Ascending aorta (tissue), 2 donors: ENCODE measurements around the gene CCAR1. TPM values are rescaled to one million over a fixed set of nuclear protein-coding genes. Genes with fewer than 3 reads are reported as not detected.

Experiments used
- DNase-seq, 2 donors: peaks; one replicate each; pipeline ENCODE4 v3.0.0-alpha.2; 2019; ENCODE audit warnings: low spot score in 2 of 2
- H3K27ac ChIP-seq, 2 donors: fragments of 200-600 bp; sonication (generic); one replicate each; pipeline ENCODE4 v1.5.1; 2016 to 2017; ENCODE audit warnings: mild to moderate bottlenecking in 1 of 2
- H3K27me3 ChIP-seq: fragments of 200-600 bp; sonication (generic); one replicate; pipeline ENCODE4 v1.5.1; 2017
- H3K36me3 ChIP-seq, 2 donors: fragments of 200-600 bp; sonication (generic); one replicate each; pipeline ENCODE4 v1.5.1; 2016
- H3K4me1 ChIP-seq, 2 donors: fragments of 200-600 bp; sonication (generic); one replicate each; pipeline ENCODE4 v1.5.1; 2016 to 2017; ENCODE audit warnings: mild to moderate bottlenecking in 1 of 2
- H3K4me3 ChIP-seq, 2 donors: fragments of 200-600 bp; sonication (generic); one replicate each; pipeline ENCODE4 v1.5.1; 2016 to 2017; ENCODE audit warnings: mild to moderate bottlenecking in 1 of 2
- H3K9me3 ChIP-seq, 2 donors: fragments of 200-600 bp; sonication (generic); one replicate each; pipeline ENCODE4 v1.5.1; 2016
- intact Hi-C: fragments of 100-400 bp; cut with DNase I; formaldehyde crosslinking; loops from one replicate; pipeline ENCODE4 v1.15.1; 2023
- total RNA-seq: library from RNA; depleted of rRNA; stranded (reverse); fragments of >200 nt; gene quantifications from one replicate; pipeline ENCODE4 v1.1.0, GENCODE V29; 2016
- TF ChIP-seq, protein P1 (sequence below), 3 experiments: fragments of 200-600 bp in 2 of 3; fragments of 450-650 bp in 1 of 3; sonication (generic) in 2 of 3; IDR thresholded peaks; one replicate each; pipeline ENCODE4 v1.5.1; 2016 to 2019; ENCODE audit warnings: antibody characterized with exemption in 3 of 3, mild to moderate bottlenecking in 1 of 3, moderate library complexity in 1 of 3

CCAR1 gene
- total RNA-seq, 1 donor from 2014 or later: 9.5 TPM

DNA sequence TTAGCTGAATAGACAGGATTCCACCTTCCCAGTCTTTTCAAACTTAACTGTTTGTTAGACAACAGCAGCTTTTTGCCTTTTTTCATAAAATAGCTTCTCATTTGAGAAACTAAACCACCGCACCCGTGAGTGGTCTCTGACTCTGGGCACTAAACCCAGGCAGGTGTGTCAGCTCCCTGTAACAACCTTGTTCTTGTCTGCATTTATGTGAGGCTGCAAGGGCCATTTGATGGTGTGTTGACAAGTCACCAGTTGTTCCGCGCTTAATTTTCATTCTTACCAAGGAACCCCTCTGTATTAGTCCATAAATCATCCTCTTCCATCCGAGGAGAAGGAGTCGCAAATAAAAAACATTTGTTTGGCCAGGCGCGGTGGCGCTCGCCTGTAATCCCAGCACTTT lies 107.8 kb downstream of the CCAR1 start:
- H3K27ac ChIP-seq: no peak overlapping the region
- no peaks in the 10 kb centered on the region for H3K36me3 ChIP-seq
- TF ChIP-seq, protein P1, sequence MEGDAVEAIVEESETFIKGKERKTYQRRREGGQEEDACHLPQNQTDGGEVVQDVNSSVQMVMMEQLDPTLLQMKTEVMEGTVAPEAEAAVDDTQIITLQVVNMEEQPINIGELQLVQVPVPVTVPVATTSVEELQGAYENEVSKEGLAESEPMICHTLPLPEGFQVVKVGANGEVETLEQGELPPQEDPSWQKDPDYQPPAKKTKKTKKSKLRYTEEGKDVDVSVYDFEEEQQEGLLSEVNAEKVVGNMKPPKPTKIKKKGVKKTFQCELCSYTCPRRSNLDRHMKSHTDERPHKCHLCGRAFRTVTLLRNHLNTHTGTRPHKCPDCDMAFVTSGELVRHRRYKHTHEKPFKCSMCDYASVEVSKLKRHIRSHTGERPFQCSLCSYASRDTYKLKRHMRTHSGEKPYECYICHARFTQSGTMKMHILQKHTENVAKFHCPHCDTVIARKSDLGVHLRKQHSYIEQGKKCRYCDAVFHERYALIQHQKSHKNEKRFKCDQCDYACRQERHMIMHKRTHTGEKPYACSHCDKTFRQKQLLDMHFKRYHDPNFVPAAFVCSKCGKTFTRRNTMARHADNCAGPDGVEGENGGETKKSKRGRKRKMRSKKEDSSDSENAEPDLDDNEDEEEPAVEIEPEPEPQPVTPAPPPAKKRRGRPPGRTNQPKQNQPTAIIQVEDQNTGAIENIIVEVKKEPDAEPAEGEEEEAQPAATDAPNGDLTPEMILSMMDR (IDR thresholded peaks at IDR 0.05): no peak
- no peaks in the 10 kb centered on the region for H3K9me3 ChIP-seq
- DNase-seq: no peak
- intact Hi-C loops: no loop called here
- no peaks in the 10 kb centered on the region for H3K27me3 ChIP-seq
- H3K4me3 ChIP-seq: no peak overlapping the region
- no peaks in the 10 kb centered on the region for H3K4me1 ChIP-seq

DNA sequence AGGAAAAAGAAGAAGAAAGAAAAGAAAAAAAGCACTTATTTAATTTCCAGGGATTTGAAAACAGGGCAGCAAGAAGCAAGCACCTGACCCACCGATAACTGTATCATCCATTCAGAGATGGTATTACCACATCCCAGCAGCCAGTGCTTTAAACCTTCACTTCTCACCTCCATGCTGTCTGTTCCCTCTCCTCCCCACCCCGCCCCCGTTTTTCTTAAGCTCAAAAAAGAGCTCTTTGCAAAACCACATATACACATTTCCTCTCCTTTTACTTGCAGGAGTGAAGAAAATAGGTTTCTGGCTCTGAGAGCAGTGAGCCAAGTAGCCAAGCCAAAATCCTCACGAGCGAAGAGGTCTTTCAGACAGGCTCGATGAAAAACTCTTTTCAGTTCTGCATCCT lies 108.5 kb downstream of the CCAR1 start:
- Histone ChIP-seq H3K27me3 (no peaks in the 10 kb centered on the region), H3K36me3 (no peaks in the 10 kb centered on the region), H3K9me3 (no peaks in the 10 kb centered on the region), H3K27ac (no peak overlapping the region), H3K4me3 (no peak overlapping the region), H3K4me1 (no peaks in the 10 kb centered on the region)
- intact Hi-C loops: no loop called here
- DNase-seq: no peak
- TF ChIP-seq, protein P1 (IDR thresholded peaks at IDR 0.05): no peak

DNA sequence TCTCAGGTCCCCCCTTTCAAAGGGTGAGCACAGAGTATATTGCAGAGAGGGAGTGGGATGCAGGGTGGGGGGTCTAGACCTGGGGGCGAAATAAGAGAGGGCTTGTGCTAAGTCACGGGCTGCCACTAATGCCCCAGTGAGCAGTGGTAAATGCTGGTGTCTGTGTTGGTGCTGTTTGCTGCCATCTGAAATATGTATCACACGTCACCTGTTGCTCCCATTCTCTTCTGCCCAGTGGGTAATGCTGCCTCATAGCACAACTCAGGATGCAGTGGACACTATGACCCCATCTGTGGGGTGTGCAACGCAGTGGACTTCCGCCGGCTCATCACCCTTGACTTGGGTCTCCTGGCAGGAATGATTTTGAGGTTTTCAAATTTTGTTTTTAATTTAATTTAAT lies 108.9 kb downstream of the CCAR1 start:
- Histone ChIP-seq H3K36me3 (no peaks in the 10 kb centered on the region), H3K9me3 (no peaks in the 10 kb centered on the region), H3K4me3 (no peak overlapping the region), H3K4me1 (no peaks in the 10 kb centered on the region), H3K27me3 (no peaks in the 10 kb centered on the region), H3K27ac (no peak overlapping the region)
- TF ChIP-seq, protein P1 (IDR thresholded peaks at IDR 0.05): no peak
- no peak for DNase-seq
- intact Hi-C loops: no loop called here

DNA sequence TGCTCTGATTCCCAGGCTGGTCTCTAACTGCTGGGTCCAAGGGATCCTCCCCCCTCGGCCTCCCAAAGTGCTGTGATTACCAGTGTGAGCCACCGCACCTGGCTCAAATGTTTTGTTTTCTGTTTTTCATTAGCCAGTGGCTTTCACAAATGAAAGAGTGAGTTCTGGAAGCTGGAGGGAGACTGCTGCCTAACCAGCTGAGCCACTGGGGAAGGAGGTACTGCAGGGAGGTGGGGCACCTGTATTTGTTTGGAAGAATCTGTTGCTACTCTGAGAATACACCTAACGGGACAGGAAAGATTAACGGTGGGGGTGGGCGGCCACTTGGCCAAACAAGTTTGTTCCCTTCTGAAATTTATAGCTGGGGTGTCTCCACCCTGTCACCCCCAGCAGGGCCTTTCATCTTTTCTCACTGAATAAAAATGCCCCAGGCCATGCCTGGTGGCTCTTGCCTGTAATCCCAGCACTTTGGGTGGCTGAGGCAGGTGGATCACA lies 111.0 kb downstream of the CCAR1 start:
- Histone ChIP-seq H3K9me3 (no peaks in the 10 kb centered on the region), H3K4me3 (no peak overlapping the region), H3K4me1 (no peaks in the 10 kb centered on the region), H3K36me3 (no peaks in the 10 kb centered on the region), H3K27me3 (no peaks in the 10 kb centered on the region), H3K27ac (no peak overlapping the region)
- intact Hi-C loops: no loop called here
- TF ChIP-seq, protein P1 (IDR thresholded peaks at IDR 0.05): no peak
- DNase-seq: no peak

DNA sequence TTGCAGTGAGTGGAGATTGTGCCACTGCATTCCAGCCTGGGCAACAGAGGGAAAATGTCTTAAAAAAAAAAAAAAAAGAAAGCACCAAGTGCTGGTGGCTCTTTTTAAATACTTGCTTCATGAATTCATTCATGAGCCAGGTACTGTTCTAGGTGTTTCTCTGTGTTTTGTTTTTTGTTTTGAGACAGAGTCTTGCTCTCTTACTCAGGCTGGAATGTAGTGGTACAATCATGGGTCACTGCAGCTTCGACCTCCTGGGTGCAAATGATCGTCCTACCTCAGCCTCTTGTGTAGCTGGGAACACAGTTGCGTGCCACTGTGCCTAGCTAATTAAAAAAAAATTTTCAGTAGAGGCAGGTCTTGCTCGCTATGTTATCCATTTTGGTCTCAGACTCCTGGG lies 111.6 kb downstream of the CCAR1 start:
- H3K9me3 ChIP-seq: no peaks in the 10 kb centered on the region
- intact Hi-C loops: no loop called here
- no peaks in the 10 kb centered on the region for H3K4me1 ChIP-seq
- no peak overlapping the region for H3K27ac ChIP-seq
- DNase-seq: no peak
- TF ChIP-seq, protein P1 (IDR thresholded peaks at IDR 0.05): no peak
- H3K36me3 ChIP-seq: no peaks in the 10 kb centered on the region
- no peak overlapping the region for H3K4me3 ChIP-seq
- H3K27me3 ChIP-seq: no peaks in the 10 kb centered on the region
